ENCODE data around the gene ADAMTS7.
"Not testable (repeated sequence)": the region's sequence is repeated elsewhere in the genome, so short reads cannot be mapped to it uniquely, and the experiment has no call there.

Gene ADAMTS7

GRCh38 chr15:78765154-78765860, 46.0 kb downstream of the ADAMTS7 start:
- DNase-seq (ENCODE audit: low read depth in 2 of 2): not testable (repeated sequence)

DNA sequence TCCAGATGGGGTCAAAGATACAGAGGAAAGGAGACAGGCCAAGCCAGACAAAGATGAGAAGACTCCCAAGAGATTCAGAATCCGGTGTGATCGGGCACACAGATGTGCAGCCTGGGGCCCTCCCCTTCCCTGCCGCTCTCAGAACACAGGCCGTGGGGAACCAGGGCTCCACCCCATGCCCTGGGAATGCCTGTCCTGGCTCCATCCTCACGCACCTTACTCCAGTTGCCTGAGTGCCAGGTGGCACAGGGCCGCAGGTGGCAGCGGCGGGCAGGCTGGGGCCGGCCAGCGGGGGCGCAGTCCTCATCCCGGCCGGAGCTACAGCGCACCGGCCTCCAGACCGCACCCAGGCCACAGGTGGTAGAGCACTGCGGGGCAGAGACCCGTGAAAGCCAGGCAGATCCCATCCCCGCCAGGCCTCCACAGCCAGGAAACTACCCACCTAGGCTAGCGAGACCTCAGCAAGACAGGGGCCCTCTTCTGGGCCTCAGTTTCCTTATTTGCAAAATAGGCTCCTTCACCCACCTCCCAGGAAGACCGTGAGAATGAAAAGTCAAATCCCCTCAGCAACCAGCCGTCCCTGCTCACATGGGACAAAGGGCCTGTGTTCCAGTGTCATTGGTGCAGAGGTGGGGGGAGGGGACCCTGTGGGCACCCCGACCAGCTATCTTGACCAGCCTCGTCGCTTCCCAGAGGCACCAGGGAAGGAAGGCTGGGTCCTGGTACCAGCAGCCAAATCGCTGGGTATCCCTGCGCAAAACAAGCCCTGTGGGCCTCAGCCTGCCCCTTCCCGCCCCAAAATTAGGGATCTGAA, 46.7 kb downstream of the ADAMTS7 start:
- DNase-seq (ENCODE audit: low read depth in 2 of 2): not testable (repeated sequence)

DNA sequence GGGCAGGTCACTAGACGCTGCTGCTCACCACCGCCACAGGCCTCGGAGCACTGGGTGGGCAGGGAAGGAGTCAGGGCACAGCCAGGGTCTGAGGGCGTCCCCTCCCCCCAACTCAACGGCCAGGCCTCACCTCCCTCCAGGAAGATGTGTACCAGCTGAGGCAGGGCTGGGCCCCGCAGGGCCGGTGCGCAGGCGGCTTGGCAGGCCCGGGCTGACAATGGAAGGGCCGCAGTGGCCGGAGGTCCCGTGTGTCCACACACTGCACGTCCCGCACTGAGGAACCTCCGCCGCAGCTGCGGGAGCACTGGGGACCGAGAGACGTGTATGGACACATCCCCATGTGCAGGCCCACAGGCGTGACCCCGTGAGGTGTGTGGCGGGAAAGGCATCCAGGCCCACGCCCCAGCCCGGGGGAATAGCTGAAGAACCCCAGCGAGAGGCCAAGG, 47.4 kb downstream of the ADAMTS7 start:
- no peak for DNase-seq (ENCODE audit: low read depth in 2 of 2)

GRCh38 chr15:78762985-78763795, 48.1 kb downstream of the ADAMTS7 start:
- DNase-seq (ENCODE audit: low read depth in 2 of 2): no peak

GRCh38 chr15:78762386-78762961, 48.8 kb downstream of the ADAMTS7 start:
- not testable (repeated sequence) for DNase-seq (ENCODE audit: low read depth in 2 of 2)

DNA sequence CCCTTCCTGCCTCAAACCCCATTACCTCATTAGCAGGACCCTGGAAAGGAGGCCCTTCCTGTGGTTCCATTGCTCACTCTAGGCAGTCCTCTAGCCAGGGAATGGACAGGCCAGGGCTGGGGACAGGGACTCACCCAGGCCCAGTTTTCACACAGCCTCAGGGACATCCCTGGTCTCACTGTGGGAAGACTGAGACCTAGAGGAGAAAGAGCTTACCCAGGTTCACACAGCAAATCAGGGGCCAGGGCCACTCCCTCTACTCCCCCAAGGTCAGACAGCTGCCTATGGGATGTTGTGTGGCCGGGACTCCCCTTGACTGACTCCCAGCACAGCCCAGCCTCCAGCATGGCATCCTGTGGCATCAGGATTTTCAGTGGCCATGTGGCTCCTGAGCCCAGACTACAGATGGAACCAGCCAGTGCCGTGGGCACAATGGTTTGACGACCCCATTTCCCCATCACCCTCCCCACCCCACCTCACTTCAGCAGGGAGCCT, 49.3 kb downstream of the ADAMTS7 start:
- DNase-seq (ENCODE audit: low read depth in 2 of 2): no peak

GRCh38 chr15:78761475-78761874, 49.8 kb downstream of the ADAMTS7 start:
- DNase-seq (ENCODE audit: low read depth in 2 of 2): peak; percentile 53 to 54

DNA sequence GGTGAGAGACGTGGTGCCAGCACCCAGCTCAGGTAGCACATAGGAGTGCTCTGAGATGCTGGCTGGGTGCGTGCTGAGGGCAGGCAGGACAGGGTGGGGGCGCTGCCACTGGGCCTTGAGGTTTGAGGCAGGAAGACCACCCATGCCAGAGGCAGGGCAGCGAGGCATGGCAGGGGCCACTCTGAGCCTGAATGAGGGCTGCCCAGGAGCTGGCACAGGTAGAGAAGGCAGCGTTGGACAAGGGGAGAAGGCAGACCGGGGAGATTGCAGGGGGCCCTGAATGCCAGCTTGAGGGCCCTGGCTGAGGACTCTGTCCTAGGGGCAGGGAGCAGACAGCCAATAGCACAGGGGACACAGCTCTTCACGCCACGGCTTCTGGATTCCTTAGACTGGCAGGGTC, 50.2 kb downstream of the ADAMTS7 start:
- DNase-seq (ENCODE audit: low read depth in 2 of 2): no peak

- DNase-seq (ENCODE audit: low read depth in 2 of 2): not testable (repeated sequence)
Observed at GRCh38 chr15:78760091-78760882, 51.0 kb downstream of the ADAMTS7 start.

DNA sequence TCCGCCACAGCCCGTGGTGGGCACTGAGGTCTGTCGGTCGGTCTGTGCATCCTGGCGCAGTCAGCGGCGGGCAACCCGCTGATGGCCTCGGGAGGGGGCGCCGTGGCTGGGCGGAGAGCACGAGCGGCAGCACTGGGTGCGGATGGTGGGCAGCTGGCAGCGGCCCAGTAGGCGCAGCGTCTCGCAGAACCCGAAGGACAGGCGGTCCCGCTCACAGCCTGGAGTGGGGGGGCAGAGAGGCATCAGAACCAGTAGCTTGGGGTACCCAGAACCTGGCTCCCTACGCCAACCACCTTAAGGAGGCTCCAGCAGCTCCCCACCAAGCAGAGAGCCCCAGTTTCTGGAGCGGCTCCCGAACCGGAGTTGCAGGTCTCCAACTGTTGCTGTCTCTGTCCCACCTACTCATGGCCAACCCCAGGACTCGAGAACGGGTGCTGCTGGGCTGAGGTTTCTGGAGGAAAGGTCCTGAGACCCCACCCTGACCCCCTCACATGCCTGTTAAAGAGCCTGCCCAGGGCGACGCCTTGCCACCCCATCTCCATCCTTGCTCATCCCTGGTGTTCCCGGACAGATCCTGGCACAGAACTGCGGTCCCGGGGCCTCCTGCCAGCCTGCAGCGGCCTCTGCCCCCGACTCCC, 51.8 kb downstream of the ADAMTS7 start:
- DNase-seq (ENCODE audit: low read depth in 2 of 2): not testable (repeated sequence)

DNA sequence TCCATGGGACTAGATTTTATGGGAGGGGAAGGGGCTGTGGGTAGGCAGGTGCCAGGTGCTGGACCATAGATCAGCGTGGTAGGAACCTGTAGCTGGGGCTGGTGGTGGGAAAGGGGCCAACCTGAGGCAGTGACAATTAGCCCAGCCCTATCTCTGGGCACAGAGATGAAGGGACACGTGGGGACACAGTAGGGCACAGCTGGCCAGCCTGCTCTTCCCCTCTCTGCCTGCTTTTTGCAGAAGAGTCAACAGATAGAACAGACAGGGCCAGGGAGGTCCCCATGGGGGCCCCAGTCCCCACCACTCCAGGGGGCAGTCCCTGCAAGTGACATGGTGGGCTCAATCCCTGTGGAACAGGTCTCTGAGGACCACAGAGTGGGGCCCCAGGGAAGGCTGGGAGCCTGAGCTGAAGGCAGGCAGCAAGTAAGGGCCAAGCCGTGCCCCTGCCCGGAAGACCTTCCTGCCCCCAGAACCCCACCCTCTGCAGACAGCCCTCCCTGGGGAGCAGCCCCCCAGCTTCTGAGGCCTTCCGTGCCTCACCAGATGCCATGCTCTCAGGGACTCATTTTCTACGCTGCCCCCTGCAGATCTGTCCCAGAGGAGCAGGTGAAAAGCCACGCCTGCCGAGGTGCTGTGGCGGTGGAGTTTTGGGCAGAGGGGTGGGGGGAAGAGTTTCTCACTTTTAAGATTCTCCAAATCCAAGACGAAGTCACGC, 52.6 kb downstream of the ADAMTS7 start:
- not testable (repeated sequence) for DNase-seq (ENCODE audit: low read depth in 2 of 2)

DNA sequence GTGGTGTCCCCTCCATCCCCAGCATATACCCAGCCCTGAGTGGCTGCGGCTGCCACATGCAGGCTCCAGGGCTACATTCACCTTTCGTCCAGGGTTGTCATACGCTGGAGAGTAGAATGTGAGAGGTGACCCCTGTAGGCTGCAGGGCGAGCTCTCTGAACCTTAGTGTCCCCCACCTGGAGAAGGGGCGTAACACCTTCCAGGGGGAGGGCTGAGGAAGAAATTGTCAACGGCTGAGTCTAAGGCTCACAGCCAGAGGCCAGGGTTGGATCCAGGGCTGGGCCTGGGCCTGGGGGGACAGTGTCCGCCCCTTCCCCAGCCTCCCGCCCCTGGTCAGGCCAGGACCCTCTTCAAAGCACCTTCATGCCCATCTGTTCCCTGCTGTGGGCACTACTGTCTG, 53.2 kb downstream of the ADAMTS7 start:
- DNase-seq (ENCODE audit: low read depth in 2 of 2): not testable (repeated sequence)

DNA sequence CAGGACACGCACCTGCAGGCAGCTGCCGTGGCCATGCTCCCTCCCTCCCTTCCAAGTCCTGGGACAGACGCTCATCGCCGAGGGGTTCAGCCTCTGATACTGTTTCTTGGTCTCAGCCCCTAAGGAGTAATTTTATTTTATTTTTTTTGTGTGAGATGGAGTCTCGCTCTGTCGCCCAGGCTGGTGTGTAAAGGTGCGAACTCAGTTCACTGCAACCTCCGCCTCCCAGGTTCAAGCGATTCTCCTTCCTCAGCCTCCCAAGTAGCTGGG, 53.7 kb downstream of the ADAMTS7 start:
- no peak for DNase-seq (ENCODE audit: low read depth in 2 of 2)

DNA sequence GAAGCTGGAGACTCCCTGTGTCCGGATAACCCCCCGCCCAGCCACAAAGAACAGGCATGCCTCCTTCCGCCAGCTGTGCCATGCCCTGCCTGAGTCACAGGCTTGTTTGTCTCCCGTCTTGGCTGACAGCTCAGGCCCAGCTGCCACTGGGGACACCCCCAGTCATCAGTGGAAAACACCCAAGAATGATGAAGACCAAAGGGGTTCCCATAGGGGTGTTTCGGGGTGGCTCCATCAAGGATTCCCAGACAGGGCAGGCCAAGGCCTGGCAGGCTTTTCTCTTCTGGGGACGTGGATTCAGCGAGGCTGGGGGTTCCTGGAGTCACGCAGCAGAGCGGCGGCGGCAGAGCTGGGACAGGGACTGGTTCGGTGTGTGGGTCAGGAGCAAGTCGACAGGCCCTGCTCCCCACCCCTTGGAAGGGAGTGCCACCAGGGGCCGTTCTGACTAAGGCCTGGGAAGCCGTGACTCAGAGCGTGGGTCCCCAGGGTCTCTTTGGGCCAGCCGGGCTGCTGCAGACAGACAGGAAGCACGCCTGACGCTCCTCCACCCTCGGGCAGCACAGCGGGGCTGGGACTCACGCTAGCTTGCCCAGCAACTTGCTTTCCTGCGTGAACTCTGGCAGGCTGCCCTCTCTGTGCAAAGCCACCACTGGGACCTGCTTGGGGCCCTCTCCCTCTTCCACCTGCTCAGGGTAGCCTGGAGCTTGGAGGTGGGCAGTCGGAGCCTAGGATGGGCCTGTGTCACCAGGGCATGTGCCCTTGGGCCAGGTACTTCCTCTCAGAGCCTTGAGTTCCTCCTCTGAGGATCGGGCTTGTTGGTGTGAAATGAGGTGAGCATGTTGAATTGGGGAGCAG, 54.3 kb downstream of the ADAMTS7 start:
- DNase-seq (ENCODE audit: low read depth in 2 of 2): peak in 1 of 2 donors; percentile 37

DNA sequence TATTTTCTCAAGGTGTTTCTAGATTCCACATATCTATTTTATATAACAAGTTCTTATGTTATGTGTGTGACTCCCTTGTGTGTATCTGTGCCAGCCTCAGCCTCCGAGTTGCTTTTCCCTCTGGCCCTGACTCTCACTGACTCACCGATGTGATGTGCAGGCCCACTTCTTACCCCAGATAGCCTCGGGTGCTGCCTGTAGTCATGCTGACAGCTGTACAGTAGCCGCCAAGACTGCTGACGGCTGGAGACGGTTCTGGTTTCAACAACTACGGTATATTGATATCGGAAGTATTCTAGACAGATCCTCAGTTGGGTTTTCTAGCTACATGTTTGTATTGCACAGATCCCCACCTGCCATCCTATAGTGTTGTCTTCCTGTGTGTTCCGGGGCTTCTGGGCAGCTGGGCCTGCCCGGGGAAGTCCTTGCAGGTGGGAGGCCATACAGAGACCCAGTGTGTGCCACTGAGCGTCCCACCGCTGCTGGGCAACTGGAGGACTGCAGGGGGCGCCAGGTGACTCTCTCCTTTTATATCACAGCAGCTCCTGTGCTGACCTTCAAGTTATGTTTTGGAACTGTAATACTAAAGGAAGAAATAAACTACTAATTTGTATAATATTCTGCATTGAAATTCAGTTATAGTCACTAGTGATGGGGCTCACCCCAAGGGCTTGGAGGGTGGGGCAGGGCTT, 55.2 kb downstream of the ADAMTS7 start:
- DNase-seq (ENCODE audit: low read depth in 2 of 2): not testable (repeated sequence)

DNA sequence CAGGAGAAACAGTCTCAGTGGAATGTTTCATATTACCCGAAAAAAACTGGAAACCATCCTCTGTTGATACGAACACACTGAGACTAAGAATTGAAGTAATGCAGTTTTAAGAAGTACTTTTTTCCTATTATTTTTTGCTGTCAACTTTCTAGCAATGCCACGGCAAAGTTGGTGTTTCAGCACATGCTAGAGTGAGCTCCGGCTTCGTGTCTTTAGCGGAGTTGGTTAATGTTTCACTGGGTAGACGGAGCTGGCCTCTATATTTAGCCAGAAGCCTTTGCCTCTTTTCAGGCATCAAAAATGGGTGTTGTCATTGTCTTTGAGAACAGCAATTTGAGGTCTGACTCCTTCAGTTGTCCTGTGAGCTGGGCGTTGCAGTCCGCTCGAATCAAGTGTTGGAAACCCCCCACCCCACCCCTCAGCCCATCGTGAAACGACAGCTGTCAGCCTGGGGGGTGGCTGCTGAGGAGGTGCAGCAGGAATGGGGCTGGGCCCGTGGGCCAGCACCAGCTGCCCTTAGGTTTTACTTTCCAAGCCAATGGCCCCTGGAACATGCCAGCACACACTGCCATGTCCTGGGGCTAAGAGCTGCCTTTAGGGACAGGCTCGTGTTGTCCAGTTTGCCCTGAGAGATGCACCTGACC, 56.5 kb downstream of the ADAMTS7 start:
- not testable (repeated sequence) for DNase-seq (ENCODE audit: low read depth in 2 of 2)

GRCh38 chr15:78753751-78754535, 57.3 kb downstream of the ADAMTS7 start:
- not testable (repeated sequence) for DNase-seq (ENCODE audit: low read depth in 2 of 2)

All from activated CD4-positive, alpha-beta T cell treated with anti-CD3 and anti-CD28 coated beads for 24 hours (primary cell).